ENCODE measurements around the gene TRABD2B.

The TRABD2B gene

GRCh38 chr1:47936916-47937551 lies 60.2 kb downstream of the TRABD2B start:
- TF ChIP-seq CTCF (IDR thresholded peaks at IDR 0.05; ENCODE audit: low read depth, low read length): no peak
- H3K4me3 ChIP-seq (ENCODE audit: low read depth, low read length): no peak overlapping the region
- DNase-seq (ENCODE audit: low read depth, low spot score): no peak
- in situ Hi-C loops (cut with HindIII; ENCODE audit: low sequenced_read_pairs): no loop called here

- in situ Hi-C loops (cut with HindIII; ENCODE audit: low sequenced_read_pairs): no loop called here
- TF ChIP-seq CTCF (IDR thresholded peaks at IDR 0.05; ENCODE audit: low read depth, low read length): no peak
- no peak for DNase-seq (ENCODE audit: low read depth, low spot score)
- no peak overlapping the region for H3K4me3 ChIP-seq (ENCODE audit: low read depth, low read length)
Observed at GRCh38 chr1:47935856-47936255, 61.3 kb downstream of the TRABD2B start.

GRCh38 chr1:47935163-47935562 lies 62.0 kb downstream of the TRABD2B start:
- in situ Hi-C loops (cut with HindIII; ENCODE audit: low sequenced_read_pairs): no loop called here
- no peak for TF ChIP-seq CTCF (IDR thresholded peaks at IDR 0.05; ENCODE audit: low read depth, low read length)
- H3K4me3 ChIP-seq (ENCODE audit: low read depth, low read length): no peak overlapping the region
- no peak for DNase-seq (ENCODE audit: low read depth, low spot score)

GRCh38 chr1:47934243-47934805 lies 62.9 kb downstream of the TRABD2B start:
- in situ Hi-C loops (cut with HindIII; ENCODE audit: low sequenced_read_pairs): no loop called here
- no peak overlapping the region for H3K4me3 ChIP-seq (ENCODE audit: low read depth, low read length)
- DNase-seq (ENCODE audit: low read depth, low spot score): peak; percentile 8
- TF ChIP-seq CTCF (IDR thresholded peaks at IDR 0.05; ENCODE audit: low read depth, low read length): no peak

GRCh38 chr1:47932743-47933142 lies 64.4 kb downstream of the TRABD2B start:
- no peak for DNase-seq (ENCODE audit: low read depth, low spot score)
- no peak for TF ChIP-seq CTCF (IDR thresholded peaks at IDR 0.05; ENCODE audit: low read depth, low read length)
- no peak overlapping the region for H3K4me3 ChIP-seq (ENCODE audit: low read depth, low read length)
- in situ Hi-C loops (cut with HindIII; ENCODE audit: low sequenced_read_pairs): no loop called here

- DNase-seq (ENCODE audit: low read depth, low spot score): no peak
- peak; percentile 3 for TF ChIP-seq CTCF (IDR thresholded peaks at IDR 0.05; ENCODE audit: low read depth, low read length)
- in situ Hi-C loops (cut with HindIII; ENCODE audit: low sequenced_read_pairs): no loop called here
- H3K4me3 ChIP-seq (ENCODE audit: low read depth, low read length): no peak overlapping the region
Observed at GRCh38 chr1:47931395-47931794, 65.8 kb downstream of the TRABD2B start.

Data from astrocyte of the spinal cord (primary cell).